NB4 (cell line): ENCODE measurements around the gene ARHGEF17.

Experiments
- CTCF ChIP-seq: IDR thresholded peaks from one replicate; pipeline ENCODE4 v1.5.1; 2012; ENCODE audit warnings: low read depth, low read length
- MAX ChIP-seq: IDR thresholded peaks from 2 replicates; pipeline ENCODE4 v1.6.1; 2011; ENCODE audit warnings: low read depth, low read length
- MYC ChIP-seq: IDR thresholded peaks from 2 replicates; pipeline ENCODE4 v1.6.1; 2011; ENCODE audit warnings: low read depth, low read length
- POLR2A ChIP-seq: IDR thresholded peaks from 2 replicates; pipeline ENCODE4 v1.6.1; 2011; ENCODE audit warnings: mild to moderate bottlenecking; ENCODE audit not compliant: insufficient read length; ENCODE audit errors: extremely low read depth

DNA sequence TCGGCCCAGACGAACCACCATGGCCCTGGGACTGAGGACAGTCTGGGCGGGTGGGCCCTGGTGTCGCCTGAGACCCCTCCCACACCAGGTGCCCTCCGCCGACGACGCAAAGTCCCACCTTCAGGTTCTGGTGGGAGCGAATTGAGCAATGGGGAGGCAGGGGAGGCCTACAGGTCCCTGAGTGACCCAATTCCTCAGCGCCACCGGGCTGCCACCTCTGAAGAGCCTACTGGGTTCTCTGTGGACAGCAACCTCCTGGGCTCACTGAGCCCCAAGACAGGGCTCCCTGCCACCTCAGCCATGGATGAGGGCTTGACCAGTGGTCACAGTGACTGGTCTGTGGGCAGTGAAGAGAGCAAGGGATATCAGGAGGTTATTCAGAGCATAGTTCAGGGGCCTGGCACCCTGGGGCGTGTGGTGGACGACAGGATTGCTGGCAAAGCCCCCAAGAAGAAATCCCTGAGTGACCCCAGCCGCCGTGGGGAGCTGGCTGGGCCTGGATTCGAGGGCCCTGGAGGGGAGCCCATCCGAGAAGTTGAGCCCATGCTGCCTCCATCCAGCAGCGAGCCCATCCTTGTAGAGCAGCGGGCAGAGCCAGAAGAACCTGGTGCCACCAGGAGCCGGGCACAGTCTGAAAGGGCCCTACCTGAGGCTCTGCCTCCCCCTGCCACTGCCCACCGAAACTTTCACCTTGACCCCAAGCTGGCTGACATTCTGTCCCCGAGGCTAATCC lies 2.8 kb downstream of the ARHGEF17 start:
- TF ChIP-seq CTCF (no peak), MAX (no peak), MYC (no peak), POLR2A (no peak)
